HCT116 (cell line): ENCODE measurements around the gene XKR3.

Experiments used
- ATF3 ChIP-seq: IDR thresholded peaks from 2 replicates; pipeline ENCODE4 v1.6.1; 2012
- CEBPB ChIP-seq: IDR thresholded peaks from 2 replicates; pipeline ENCODE4 v1.6.1; 2012; ENCODE audit warnings: low read depth
- CTCF ChIP-seq, 3 experiments: fragments of 200-600 bp in 1 of 3; sonication (generic) in 1 of 3; IDR thresholded peaks in 2 of 3; conservative IDR thresholded peaks in 1 of 3; 2 replicates each; pipeline ENCODE4 v1.5.1; 2012 to 2017; ENCODE audit warnings: low read depth in 2 of 3, low read length in 2 of 3, antibody characterized with exemption in 1 of 3, borderline replicate concordance in 1 of 3, control low read depth in 1 of 3, mild to moderate bottlenecking in 1 of 3, mixed read lengths in 1 of 3, mixed run types in 1 of 3, moderate library complexity in 1 of 3; ENCODE audit not compliant: insufficient read depth in 1 of 3
- EZH2 ChIP-seq: fragments of 200-600 bp; sonication (generic); IDR thresholded peaks from 2 replicates; pipeline ENCODE4 v1.6.1; 2017; ENCODE audit warnings: antibody characterized with exemption, mixed run types
- EZH2phosphoT487 ChIP-seq: fragments of 200-600 bp; IDR thresholded peaks from 2 replicates; pipeline ENCODE4 v1.6.1; 2018; ENCODE audit warnings: antibody characterized with exemption, borderline replicate concordance
- POLR2A ChIP-seq: IDR thresholded peaks from 2 replicates; pipeline ENCODE4 v1.7.0; 2011; ENCODE audit warnings: borderline replicate concordance; ENCODE audit not compliant: insufficient read depth, insufficient read length; ENCODE audit errors: extremely low read depth
- POLR2AphosphoS5 ChIP-seq: IDR thresholded peaks from 2 replicates; pipeline ENCODE4 v1.6.1; 2011; ENCODE audit warnings: mild to moderate bottlenecking, low read depth, low read length, moderate library complexity
- RAD21 ChIP-seq: IDR thresholded peaks from 2 replicates; pipeline ENCODE4 v1.6.1; 2012; ENCODE audit warnings: low read depth, mild to moderate bottlenecking
- REST ChIP-seq: IDR thresholded peaks from 2 replicates; pipeline ENCODE4 v1.6.1; 2012; ENCODE audit warnings: low read depth
- SP1 ChIP-seq: IDR thresholded peaks from 2 replicates; pipeline ENCODE4 v1.6.1; 2012; ENCODE audit warnings: low read depth
- YY1 ChIP-seq: IDR thresholded peaks from 2 replicates; pipeline ENCODE4 v1.6.1; 2011; ENCODE audit warnings: low read length, low read depth, moderate library complexity, mild to moderate bottlenecking; ENCODE audit not compliant: insufficient replicate concordance; ENCODE audit errors: extremely low read depth
- ZFX ChIP-seq: fragments of 450-650 bp; IDR thresholded peaks from 2 replicates; pipeline ENCODE4 v1.6.1; 2017
- ZNF274 ChIP-seq: fragments of 200-500 bp; sonication (Bioruptor generic); IDR thresholded peaks from 2 replicates; pipeline ENCODE4 v1.6.1; 2014; ENCODE audit warnings: mild to moderate bottlenecking, low read depth, low read length, inconsistent platforms

- no peak for TF ChIP-seq POLR2A
- no peak for TF ChIP-seq POLR2AphosphoS5
- TF ChIP-seq CEBPB: no peak
- no peak for TF ChIP-seq CTCF (IDR thresholded peaks at IDR 0.05 in 2 of 3, conservative IDR thresholded peaks at IDR 0.05 in 1 of 3; ENCODE audit: borderline replicate concordance in 1 of 3, insufficient read depth in 1 of 3, low read depth in 2 of 3, low read length in 2 of 3)
- no peak for TF ChIP-seq REST
- no peak for TF ChIP-seq SP1
- TF ChIP-seq RAD21: no peak
- TF ChIP-seq EZH2: no peak
- TF ChIP-seq ZNF274: no peak
- TF ChIP-seq ZFX: no peak
- no peak for TF ChIP-seq EZH2phosphoT487
- TF ChIP-seq ATF3: no peak
- TF ChIP-seq YY1: no peak
Measured at GRCh38 chr22:16824716-16825687, at the start of gene XKR3.
